Activated T-cell treated with anti-CD3 and anti-CD28 coated beads, Interleukin-2, amount 50 U/mL, for 24 hours (primary cell): ENCODE measurements around the gene SWT1.
"Not testable (repeated sequence)": the region's sequence is repeated elsewhere in the genome, so short reads cannot be mapped to it uniquely, and the experiment has no call there.

ENCODE experiments used
- DNase-seq: peaks from one replicate; pipeline ENCODE4 v3.0.0-alpha.2; 2020
- H3K27ac Mint-ChIP-seq: 2 replicates; pipeline ENCODE4 v1.8.0; 2020; ENCODE audit warnings: mild to moderate bottlenecking, mixed read lengths
- H3K27me3 Mint-ChIP-seq: 2 replicates; pipeline ENCODE4 v1.8.0; 2020; ENCODE audit warnings: mixed read lengths
- H3K36me3 Mint-ChIP-seq: 2 replicates; pipeline ENCODE4 v1.8.0; 2020; ENCODE audit warnings: low read depth, mixed read lengths
- H3K4me1 Mint-ChIP-seq: 2 replicates; pipeline ENCODE4 v1.8.0; 2020; ENCODE audit warnings: low read depth, mixed read lengths
- H3K4me3 Mint-ChIP-seq: 2 replicates; pipeline ENCODE4 v1.8.0; 2020; ENCODE audit warnings: mild to moderate bottlenecking, moderate library complexity, mixed read lengths
- H3K9me3 Mint-ChIP-seq: 2 replicates; pipeline ENCODE4 v1.8.0; 2020; ENCODE audit warnings: mixed read lengths

The SWT1 gene

GRCh38 chr1:185250063-185250462, 93.1 kb downstream of the SWT1 start:
- no peaks in the 10 kb centered on the region for H3K27me3 Mint-ChIP-seq
- DNase-seq: no peak
- peaks cover 4% of the 10 kb centered on the region for H3K9me3 Mint-ChIP-seq
- peaks cover 2% of the 10 kb centered on the region for H3K36me3 Mint-ChIP-seq
- H3K4me3 Mint-ChIP-seq: no peak overlapping the region
- no peak overlapping the region for H3K27ac Mint-ChIP-seq
- H3K4me1 Mint-ChIP-seq: peaks cover 11% of the 10 kb centered on the region

GRCh38 chr1:185251928-185252327, 95.0 kb downstream of the SWT1 start:
- not testable (repeated sequence) for H3K36me3 Mint-ChIP-seq, H3K27ac Mint-ChIP-seq, H3K27me3 Mint-ChIP-seq, H3K9me3 Mint-ChIP-seq, DNase-seq, H3K4me3 Mint-ChIP-seq
- peaks cover 15% of the 10 kb centered on the region for H3K4me1 Mint-ChIP-seq

- H3K27ac Mint-ChIP-seq, H3K4me3 Mint-ChIP-seq, H3K36me3 Mint-ChIP-seq, H3K27me3 Mint-ChIP-seq, H3K9me3 Mint-ChIP-seq, DNase-seq: not testable (repeated sequence)
- H3K4me1 Mint-ChIP-seq: peaks cover 15% of the 10 kb centered on the region
Observed at GRCh38 chr1:185252404-185252803, 95.4 kb downstream of the SWT1 start.

- peaks cover 14% of the 10 kb centered on the region for H3K4me1 Mint-ChIP-seq
- H3K27me3 Mint-ChIP-seq, H3K36me3 Mint-ChIP-seq, DNase-seq, H3K4me3 Mint-ChIP-seq, H3K27ac Mint-ChIP-seq, H3K9me3 Mint-ChIP-seq: not testable (repeated sequence)
Observed at GRCh38 chr1:185255595-185255994, 98.6 kb downstream of the SWT1 start.

GRCh38 chr1:185257116-185257949, 100.4 kb downstream of the SWT1 start:
- Mint-ChIP-seq H3K4me3 (peak overlapping the region; percentile 51), H3K4me1 (peaks cover 18% of the 10 kb centered on the region), H3K27ac (peak overlapping the region; percentile 63)
- DNase-seq, H3K9me3 Mint-ChIP-seq, H3K27me3 Mint-ChIP-seq, H3K36me3 Mint-ChIP-seq: not testable (repeated sequence)

GRCh38 chr1:185257950-185258208, 100.9 kb downstream of the SWT1 start:
- Mint-ChIP-seq H3K9me3 (peaks cover 9% of the 10 kb centered on the region), H3K4me3 (peak overlapping the region; percentile 8), H3K4me1 (peaks cover 18% of the 10 kb centered on the region), H3K36me3 (peaks cover 2% of the 10 kb centered on the region), H3K27me3 (no peaks in the 10 kb centered on the region), H3K27ac (no peak overlapping the region)
- DNase-seq: no peak

GRCh38 chr1:185258676-185259075, 101.7 kb downstream of the SWT1 start:
- peaks cover 9% of the 10 kb centered on the region for H3K9me3 Mint-ChIP-seq
- peaks cover 2% of the 10 kb centered on the region for H3K36me3 Mint-ChIP-seq
- peaks cover 18% of the 10 kb centered on the region for H3K4me1 Mint-ChIP-seq
- no peak overlapping the region for H3K27ac Mint-ChIP-seq
- no peak overlapping the region for H3K4me3 Mint-ChIP-seq
- H3K27me3 Mint-ChIP-seq: no peaks in the 10 kb centered on the region
- DNase-seq: no peak

- no peaks in the 10 kb centered on the region for H3K36me3 Mint-ChIP-seq
- no peak overlapping the region for H3K4me3 Mint-ChIP-seq
- H3K9me3 Mint-ChIP-seq: peaks cover 5% of the 10 kb centered on the region
- peaks cover 18% of the 10 kb centered on the region for H3K4me1 Mint-ChIP-seq
- no peak overlapping the region for H3K27ac Mint-ChIP-seq
- no peaks in the 10 kb centered on the region for H3K27me3 Mint-ChIP-seq
- DNase-seq: no peak
Observed at GRCh38 chr1:185260611-185261010, 103.6 kb downstream of the SWT1 start.

- H3K9me3 Mint-ChIP-seq: peaks cover 5% of the 10 kb centered on the region
- no peak overlapping the region for H3K27ac Mint-ChIP-seq
- no peak for DNase-seq
- H3K4me3 Mint-ChIP-seq: no peak overlapping the region
- no peaks in the 10 kb centered on the region for H3K36me3 Mint-ChIP-seq
- H3K4me1 Mint-ChIP-seq: peaks cover 14% of the 10 kb centered on the region
- H3K27me3 Mint-ChIP-seq: no peaks in the 10 kb centered on the region
Observed at GRCh38 chr1:185262151-185262550, 105.2 kb downstream of the SWT1 start.

GRCh38 chr1:185263292-185263691, 106.3 kb downstream of the SWT1 start:
- no peak overlapping the region for H3K27ac Mint-ChIP-seq
- no peak overlapping the region for H3K4me3 Mint-ChIP-seq
- peaks cover 5% of the 10 kb centered on the region for H3K9me3 Mint-ChIP-seq
- peaks cover 7% of the 10 kb centered on the region for H3K4me1 Mint-ChIP-seq
- DNase-seq: no peak
- no peaks in the 10 kb centered on the region for H3K27me3 Mint-ChIP-seq
- no peaks in the 10 kb centered on the region for H3K36me3 Mint-ChIP-seq

- DNase-seq: no peak
- Mint-ChIP-seq H3K4me3 (no peak overlapping the region), H3K27ac (no peak overlapping the region), H3K36me3 (no peaks in the 10 kb centered on the region), H3K27me3 (no peaks in the 10 kb centered on the region), H3K9me3 (peaks cover 5% of the 10 kb centered on the region), H3K4me1 (peaks cover 7% of the 10 kb centered on the region)
Observed at GRCh38 chr1:185263780-185264179, 106.8 kb downstream of the SWT1 start.

- no peak overlapping the region for H3K27ac Mint-ChIP-seq
- no peaks in the 10 kb centered on the region for H3K9me3 Mint-ChIP-seq
- no peaks in the 10 kb centered on the region for H3K36me3 Mint-ChIP-seq
- H3K4me3 Mint-ChIP-seq: no peak overlapping the region
- no peaks in the 10 kb centered on the region for H3K27me3 Mint-ChIP-seq
- DNase-seq: no peak
- peaks cover 6% of the 10 kb centered on the region for H3K4me1 Mint-ChIP-seq
Observed at GRCh38 chr1:185265314-185265713, 108.3 kb downstream of the SWT1 start.

GRCh38 chr1:185267301-185267700, 110.3 kb downstream of the SWT1 start:
- no peaks in the 10 kb centered on the region for H3K4me1 Mint-ChIP-seq
- H3K27ac Mint-ChIP-seq: no peak overlapping the region
- no peaks in the 10 kb centered on the region for H3K36me3 Mint-ChIP-seq
- no peak overlapping the region for H3K4me3 Mint-ChIP-seq
- no peaks in the 10 kb centered on the region for H3K9me3 Mint-ChIP-seq
- no peak for DNase-seq
- H3K27me3 Mint-ChIP-seq: no peaks in the 10 kb centered on the region

GRCh38 chr1:185267701-185268100, 110.7 kb downstream of the SWT1 start:
- H3K4me1 Mint-ChIP-seq: no peaks in the 10 kb centered on the region
- no peak overlapping the region for H3K27ac Mint-ChIP-seq
- no peaks in the 10 kb centered on the region for H3K9me3 Mint-ChIP-seq
- H3K36me3 Mint-ChIP-seq: no peaks in the 10 kb centered on the region
- no peak for DNase-seq
- H3K27me3 Mint-ChIP-seq: no peaks in the 10 kb centered on the region
- no peak overlapping the region for H3K4me3 Mint-ChIP-seq

GRCh38 chr1:185268352-185268751, 111.4 kb downstream of the SWT1 start:
- H3K9me3 Mint-ChIP-seq: no peaks in the 10 kb centered on the region
- H3K27me3 Mint-ChIP-seq: no peaks in the 10 kb centered on the region
- H3K4me1 Mint-ChIP-seq: no peaks in the 10 kb centered on the region
- DNase-seq: no peak
- H3K4me3 Mint-ChIP-seq: no peak overlapping the region
- no peaks in the 10 kb centered on the region for H3K36me3 Mint-ChIP-seq
- no peak overlapping the region for H3K27ac Mint-ChIP-seq

- Mint-ChIP-seq H3K27ac (no peak overlapping the region), H3K4me1 (no peaks in the 10 kb centered on the region), H3K9me3 (no peaks in the 10 kb centered on the region), H3K4me3 (no peak overlapping the region), H3K36me3 (no peaks in the 10 kb centered on the region), H3K27me3 (no peaks in the 10 kb centered on the region)
- no peak for DNase-seq
Observed at GRCh38 chr1:185271921-185272320, 115.0 kb downstream of the SWT1 start.
